BE2C (cell line): ENCODE measurements around the gene ANKHD1.
"Not testable (repeated sequence)": the region's sequence is repeated elsewhere in the genome, so short reads cannot be mapped to it uniquely, and the experiment has no call there.

Source experiments
- DNase-seq: peaks from one replicate; pipeline ENCODE4 v3.0.0-alpha.2; 2020
- H3K27me3 ChIP-seq: fragments of 250-450 bp; sonication (Bioruptor Pico); 2 replicates; pipeline ENCODE4 v1.5.1; 2020; ENCODE audit warnings: mild to moderate bottlenecking
- H3K36me3 ChIP-seq: fragments of 250-450 bp; sonication (Bioruptor Pico); 2 replicates; pipeline ENCODE4 v1.5.1; 2020; ENCODE audit warnings: mild to moderate bottlenecking
- H3K4me1 ChIP-seq: fragments of 250-450 bp; sonication (Bioruptor Pico); 2 replicates; pipeline ENCODE4 v1.5.1; 2020
- H3K4me3 ChIP-seq: 2 replicates; pipeline ENCODE4 v1.5.1; 2011; ENCODE audit warnings: low read depth, low read length
- H3K9me3 ChIP-seq: fragments of 250-450 bp; sonication (Bioruptor Pico); 2 replicates; pipeline ENCODE4 v1.5.1; 2020
- TF ChIP-seq, protein P1 (sequence below): IDR thresholded peaks from 2 replicates; pipeline ENCODE4 v1.5.1; 2012; ENCODE audit warnings: mild to moderate bottlenecking, low read depth, low read length

ANKHD1 gene

GRCh38 chr5:140466981-140467742 lies 65.5 kb downstream of the ANKHD1 start:
- Histone ChIP-seq H3K27me3 (no peaks in the 10 kb centered on the region), H3K36me3 (peaks cover 36% of the 10 kb centered on the region), H3K4me3 (no peak overlapping the region), H3K4me1 (no peaks in the 10 kb centered on the region), H3K9me3 (no peaks in the 10 kb centered on the region)
- TF ChIP-seq, protein P1, sequence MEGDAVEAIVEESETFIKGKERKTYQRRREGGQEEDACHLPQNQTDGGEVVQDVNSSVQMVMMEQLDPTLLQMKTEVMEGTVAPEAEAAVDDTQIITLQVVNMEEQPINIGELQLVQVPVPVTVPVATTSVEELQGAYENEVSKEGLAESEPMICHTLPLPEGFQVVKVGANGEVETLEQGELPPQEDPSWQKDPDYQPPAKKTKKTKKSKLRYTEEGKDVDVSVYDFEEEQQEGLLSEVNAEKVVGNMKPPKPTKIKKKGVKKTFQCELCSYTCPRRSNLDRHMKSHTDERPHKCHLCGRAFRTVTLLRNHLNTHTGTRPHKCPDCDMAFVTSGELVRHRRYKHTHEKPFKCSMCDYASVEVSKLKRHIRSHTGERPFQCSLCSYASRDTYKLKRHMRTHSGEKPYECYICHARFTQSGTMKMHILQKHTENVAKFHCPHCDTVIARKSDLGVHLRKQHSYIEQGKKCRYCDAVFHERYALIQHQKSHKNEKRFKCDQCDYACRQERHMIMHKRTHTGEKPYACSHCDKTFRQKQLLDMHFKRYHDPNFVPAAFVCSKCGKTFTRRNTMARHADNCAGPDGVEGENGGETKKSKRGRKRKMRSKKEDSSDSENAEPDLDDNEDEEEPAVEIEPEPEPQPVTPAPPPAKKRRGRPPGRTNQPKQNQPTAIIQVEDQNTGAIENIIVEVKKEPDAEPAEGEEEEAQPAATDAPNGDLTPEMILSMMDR = no peak
- no peak for DNase-seq

GRCh38 chr5:140468188-140468587 lies 66.6 kb downstream of the ANKHD1 start:
- TF ChIP-seq, protein P1 = no peak
- Histone ChIP-seq H3K9me3 (no peaks in the 10 kb centered on the region), H3K27me3 (no peaks in the 10 kb centered on the region), H3K36me3 (peaks cover 38% of the 10 kb centered on the region), H3K4me1 (no peaks in the 10 kb centered on the region), H3K4me3 (no peak overlapping the region)
- DNase-seq = no peak

- Histone ChIP-seq H3K36me3 (peaks cover 38% of the 10 kb centered on the region), H3K4me3 (no peak overlapping the region), H3K4me1 (no peaks in the 10 kb centered on the region), H3K9me3 (no peaks in the 10 kb centered on the region), H3K27me3 (no peaks in the 10 kb centered on the region)
- TF ChIP-seq, protein P1 = no peak
- DNase-seq = no peak
These were observed 67.6 kb downstream of the ANKHD1 start for GRCh38 chr5:140469259-140469658.

DNA sequence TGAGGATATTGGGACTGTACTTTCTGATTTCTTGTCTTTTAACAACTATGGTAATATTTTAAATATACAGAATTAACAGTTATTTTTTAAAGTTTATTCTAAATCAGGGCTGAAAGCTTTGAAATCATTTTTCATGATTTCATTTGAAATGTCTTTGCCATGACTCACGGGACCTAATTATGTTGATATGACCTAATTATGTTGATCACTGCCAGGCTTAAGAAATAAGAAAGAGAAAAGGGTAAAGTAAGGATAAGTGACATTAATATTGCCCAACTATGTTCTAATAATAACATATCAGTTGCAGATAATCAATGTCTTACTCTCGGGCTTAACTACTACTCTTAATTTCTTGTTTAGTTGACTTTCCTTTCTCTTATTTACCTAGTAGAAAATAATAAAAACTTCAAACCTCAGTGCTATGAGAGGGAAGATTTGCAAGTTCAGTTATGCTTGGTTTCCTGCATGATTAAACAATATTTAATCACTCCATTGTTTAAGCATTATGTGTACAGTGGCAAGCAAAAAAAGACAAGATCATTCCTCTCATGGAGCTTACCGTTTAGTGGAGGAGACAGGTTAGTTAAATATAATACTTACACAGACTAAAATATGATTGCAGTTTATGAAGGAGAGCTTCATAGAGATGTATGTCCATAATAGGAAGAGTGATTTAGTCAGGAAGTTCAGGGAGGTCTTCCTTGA lies 78.8 kb downstream of the ANKHD1 start:
- peaks cover 24% of the 10 kb centered on the region for H3K36me3 ChIP-seq
- TF ChIP-seq, protein P1 = no peak
- DNase-seq = no peak
- H3K27me3 ChIP-seq = no peaks in the 10 kb centered on the region
- no peak overlapping the region for H3K4me3 ChIP-seq
- peaks cover 3% of the 10 kb centered on the region; the same call in 1 of the 2 replicates for H3K4me1 ChIP-seq
- no peaks in the 10 kb centered on the region for H3K9me3 ChIP-seq

DNA sequence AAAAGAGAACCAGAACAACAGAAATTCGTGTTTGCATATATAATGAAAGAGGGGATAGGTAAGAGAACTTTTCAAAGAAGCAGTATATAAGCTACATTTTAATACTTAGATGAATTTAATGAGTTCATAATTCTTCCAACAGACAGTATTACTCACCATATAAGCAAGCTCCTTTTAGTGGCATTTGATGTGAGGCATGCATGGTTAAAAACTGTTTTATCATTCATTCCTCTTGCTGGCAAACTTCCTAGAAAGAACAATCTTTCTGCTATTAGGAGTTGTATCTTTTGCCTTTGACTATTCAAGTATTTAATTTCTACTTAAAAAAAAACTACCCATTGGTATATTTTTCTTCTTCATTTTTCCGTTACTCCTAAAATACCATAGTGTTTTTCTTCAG lies 80.1 kb downstream of the ANKHD1 start:
- Histone ChIP-seq H3K4me3 (no peak overlapping the region), H3K4me1 (peaks cover 3% of the 10 kb centered on the region; the same call in 1 of the 2 replicates), H3K9me3 (no peaks in the 10 kb centered on the region), H3K27me3 (no peaks in the 10 kb centered on the region), H3K36me3 (peaks cover 29% of the 10 kb centered on the region)
- TF ChIP-seq, protein P1 = no peak
- no peak for DNase-seq

- H3K4me1 ChIP-seq = peaks cover 3% of the 10 kb centered on the region; the same call in 1 of the 2 replicates
- no peaks in the 10 kb centered on the region for H3K9me3 ChIP-seq
- peaks cover 34% of the 10 kb centered on the region for H3K36me3 ChIP-seq
- no peaks in the 10 kb centered on the region for H3K27me3 ChIP-seq
- no peak for DNase-seq
- TF ChIP-seq, protein P1 = no peak
- no peak overlapping the region for H3K4me3 ChIP-seq
These were observed 81.4 kb downstream of the ANKHD1 start for GRCh38 chr5:140483055-140483454.

- H3K27me3 ChIP-seq, H3K4me3 ChIP-seq, DNase-seq, H3K9me3 ChIP-seq, H3K4me1 ChIP-seq: not testable (repeated sequence)
- peaks cover 41% of the 10 kb centered on the region for H3K36me3 ChIP-seq
These were observed 86.5 kb downstream of the ANKHD1 start for GRCh38 chr5:140488141-140488540.
